Activated CD4-positive, CD25-positive, alpha-beta regulatory T cell (primary cell): ENCODE measurements around the gene OR4E1.
"Not testable (repeated sequence)": the region's sequence is repeated elsewhere in the genome, so short reads cannot be mapped to it uniquely, and the experiment has no call there.

Experiments
- DNase-seq, 4 experiments: peaks; one replicate each; lab custom pipeline; 2025; lab: John Stamatoyannopoulos, UW

Gene OR4E1, protein sequence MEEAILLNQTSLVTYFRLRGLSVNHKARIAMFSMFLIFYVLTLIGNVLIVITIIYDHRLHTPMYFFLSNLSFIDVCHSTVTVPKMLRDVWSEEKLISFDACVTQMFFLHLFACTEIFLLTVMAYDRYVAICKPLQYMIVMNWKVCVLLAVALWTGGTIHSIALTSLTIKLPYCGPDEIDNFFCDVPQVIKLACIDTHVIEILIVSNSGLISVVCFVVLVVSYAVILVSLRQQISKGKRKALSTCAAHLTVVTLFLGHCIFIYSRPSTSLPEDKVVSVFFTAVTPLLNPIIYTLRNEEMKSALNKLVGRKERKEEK

DNA sequence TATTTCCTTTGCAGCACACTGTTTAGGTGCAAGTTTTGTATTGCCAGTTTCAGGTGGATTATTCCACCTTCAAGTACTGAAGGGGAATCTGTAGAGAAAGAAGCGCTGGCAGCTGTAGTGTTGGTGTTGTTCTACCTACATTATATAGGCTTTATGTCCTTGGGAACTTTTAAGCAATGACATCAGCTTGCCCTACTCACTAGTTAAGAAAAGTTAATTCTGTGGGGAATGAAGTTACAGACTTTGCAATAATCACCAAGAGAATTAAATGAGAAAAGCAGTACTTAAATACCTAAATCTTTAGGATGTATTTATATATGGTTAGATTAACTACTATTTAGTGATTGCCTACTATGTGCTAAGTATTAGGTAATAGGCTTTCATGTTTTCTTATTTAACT is at the start of gene OR4E1:
Gene OR4E1, minus strand, starts transcription at position 101 of the 400 bp plus-strand sequence. CDS start 2,883 bp downstream, outside the sequence.
- DNase-seq = no peak

DNA sequence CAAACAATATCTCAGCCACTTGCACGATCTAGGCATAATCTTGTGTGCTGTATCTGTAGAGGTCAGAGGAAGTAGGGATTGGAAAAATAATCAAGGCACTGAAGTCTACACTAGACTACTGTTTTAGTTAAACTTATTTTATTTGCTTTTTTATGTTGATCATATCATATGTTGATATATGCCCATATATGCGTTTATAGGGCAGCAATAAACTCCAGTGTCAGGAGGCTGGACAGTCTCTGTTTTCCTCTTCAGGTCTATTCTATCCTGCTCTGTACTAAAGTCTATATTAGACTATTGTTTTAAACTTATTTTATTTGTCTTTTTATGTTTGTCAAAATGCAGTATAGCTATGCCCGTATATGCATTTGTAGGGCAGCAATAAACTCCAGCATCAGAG is 47.9 kb upstream of the OR4E1 start:
- no peak for DNase-seq

DNA sequence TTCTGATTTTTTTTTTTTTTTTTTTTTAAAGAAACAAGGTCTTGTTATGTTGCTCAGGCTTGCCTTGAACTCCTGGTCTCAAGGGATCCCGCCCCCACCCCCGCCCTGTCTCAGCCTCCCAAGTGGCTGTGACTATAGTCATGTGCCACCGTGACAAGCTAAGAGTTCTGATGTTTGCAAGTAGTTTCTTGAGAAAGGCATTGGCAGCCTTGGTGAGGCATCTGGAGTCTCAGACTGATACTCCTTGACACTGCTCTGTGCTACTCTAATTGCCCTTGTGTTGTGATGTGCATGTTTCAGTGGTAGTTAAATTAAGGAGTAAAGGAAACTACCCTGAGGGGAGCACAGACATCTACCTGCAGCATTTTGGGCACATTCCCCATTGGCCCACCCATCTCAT is 46.2 kb upstream of the OR4E1 start:
- DNase-seq = no peak

DNA sequence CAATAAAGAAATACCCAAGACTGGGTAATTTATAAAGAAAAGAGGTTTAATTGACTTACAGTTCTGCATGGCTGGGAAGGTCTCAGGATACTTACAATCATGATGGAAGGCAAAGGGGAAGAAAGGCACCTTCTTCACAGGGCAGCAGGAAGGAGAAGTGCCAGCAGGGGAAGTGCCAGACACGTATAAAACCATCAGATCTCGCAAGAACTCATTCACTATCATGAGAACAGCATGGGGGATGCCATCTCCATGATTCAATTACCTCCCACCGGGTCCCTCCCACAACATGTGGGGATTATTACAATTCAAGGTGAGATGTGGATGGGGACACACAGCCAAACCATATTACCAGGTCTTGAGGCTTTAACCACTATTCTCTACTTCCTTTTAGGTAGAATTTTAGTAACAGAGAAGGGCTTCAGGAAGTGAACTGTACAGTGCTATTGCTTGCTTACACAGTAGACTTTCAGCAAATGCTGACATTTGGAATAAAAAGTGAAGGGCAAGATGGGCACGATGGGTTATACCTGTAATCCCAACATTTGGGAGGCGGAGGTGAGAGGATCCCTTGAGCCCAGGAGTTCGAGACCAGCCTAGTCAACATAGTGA is 40.8 kb upstream of the OR4E1 start:
- DNase-seq = no peak

DNA sequence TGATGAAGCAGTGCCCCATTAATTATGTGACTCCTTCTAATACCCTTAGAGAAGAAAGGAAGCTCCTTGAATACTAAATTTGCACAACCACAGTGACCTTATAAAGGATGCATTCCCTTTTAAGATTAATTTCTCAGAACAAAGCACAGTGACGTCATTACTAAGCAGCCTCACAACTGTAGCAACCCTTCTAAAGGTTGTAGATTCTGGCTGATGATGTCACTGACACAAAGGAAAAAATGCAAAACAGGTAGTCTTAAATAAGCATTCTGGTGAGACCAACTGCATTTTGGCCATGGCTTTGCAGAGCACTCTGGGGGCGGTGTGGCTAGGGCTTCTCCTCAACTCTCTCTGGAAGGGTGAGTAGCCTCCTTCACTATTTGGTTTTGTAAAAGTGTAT is 38.4 kb upstream of the OR4E1 start:
- DNase-seq = no peak

DNA sequence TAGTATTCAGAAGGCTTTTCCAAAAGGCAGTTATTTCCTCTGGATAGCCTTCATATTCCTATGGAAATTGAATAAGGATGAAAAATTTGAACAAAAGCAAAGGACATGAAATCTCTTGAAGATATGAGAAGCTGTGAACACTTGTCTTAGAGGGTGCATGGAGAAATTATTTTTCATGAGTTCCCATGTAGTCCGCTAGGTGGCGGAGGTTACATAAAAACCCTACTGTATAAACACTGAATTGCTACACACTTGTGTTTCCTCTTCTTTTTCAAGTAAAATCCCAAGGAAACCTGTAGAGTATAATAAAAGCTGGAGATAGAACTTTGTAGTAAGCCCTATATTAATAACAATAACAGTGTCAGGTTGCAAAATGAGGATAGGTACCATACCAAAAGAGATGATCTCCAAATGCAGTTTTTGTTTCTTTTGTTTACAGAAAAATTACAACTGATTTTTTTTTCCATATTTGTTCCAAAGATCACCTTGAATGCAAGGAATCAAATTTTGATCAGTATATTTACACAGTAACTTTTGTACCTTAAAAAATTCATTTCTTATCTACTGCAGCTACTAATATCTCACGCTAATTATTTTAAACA is 37.8 kb upstream of the OR4E1 start:
- no peak for DNase-seq

DNA sequence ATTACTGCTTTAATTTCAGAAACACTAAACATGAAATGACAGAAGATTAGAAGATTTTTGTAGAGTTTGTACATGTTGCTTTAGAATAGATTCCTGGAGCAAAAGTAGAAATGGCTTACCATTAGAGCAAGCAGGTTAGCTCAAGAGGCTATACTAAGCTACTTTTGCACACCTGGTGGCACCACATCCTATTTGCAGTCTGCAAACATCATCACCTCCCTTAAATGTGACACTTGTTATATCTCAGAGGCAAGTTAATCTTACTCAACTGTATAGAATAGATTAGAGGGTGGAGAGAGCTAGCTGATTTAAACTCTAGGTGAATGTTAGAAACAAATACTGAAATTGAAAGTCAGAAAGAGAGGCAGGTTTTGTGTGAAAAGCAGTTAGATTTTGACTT is 30.7 kb upstream of the OR4E1 start:
- no peak for DNase-seq

DNA sequence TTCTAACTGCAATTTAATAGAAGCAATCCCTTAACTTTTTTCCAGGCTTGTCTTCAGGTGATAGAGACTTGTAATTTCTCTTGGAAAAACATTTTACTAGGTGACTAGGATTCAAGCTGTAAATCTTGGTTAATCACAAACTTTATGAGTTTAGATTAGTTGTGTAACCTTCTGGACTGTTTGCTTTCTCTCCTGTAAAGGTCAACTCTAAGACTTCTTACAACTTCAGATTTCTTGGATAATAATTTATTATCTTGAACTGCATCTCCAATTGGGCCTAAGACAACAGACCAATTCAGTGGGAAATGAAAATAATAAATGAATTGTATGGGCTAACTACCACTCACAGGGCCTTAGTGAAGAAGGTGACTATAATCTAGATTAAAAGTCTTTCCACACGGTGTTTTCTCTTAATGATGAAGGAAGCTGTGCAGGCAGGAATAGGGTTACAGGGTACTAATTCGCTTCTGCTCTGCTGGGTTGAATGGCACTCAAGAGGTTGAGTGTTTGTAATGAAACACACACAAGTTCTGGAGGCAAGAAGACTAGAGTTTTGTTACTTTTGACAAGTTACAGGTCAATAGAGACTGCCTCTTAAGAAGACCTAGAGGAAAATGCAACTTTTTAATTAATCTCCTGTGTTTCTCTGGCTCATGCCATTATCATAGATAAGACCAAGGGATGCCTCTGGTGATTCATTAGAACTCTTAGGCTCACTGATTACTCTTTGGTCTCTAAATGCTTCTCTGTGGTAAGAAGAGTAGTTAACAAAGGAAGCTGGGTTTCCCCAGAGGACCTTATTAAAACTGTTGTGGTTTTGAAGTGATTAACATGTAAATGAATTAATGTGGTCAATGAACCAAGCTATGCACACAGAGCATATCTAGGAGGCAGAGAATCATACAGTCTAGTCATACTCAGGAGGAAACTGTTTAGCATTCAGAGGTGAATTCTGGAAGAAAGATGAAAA is 30.0 kb upstream of the OR4E1 start:
- no peak for DNase-seq

DNA sequence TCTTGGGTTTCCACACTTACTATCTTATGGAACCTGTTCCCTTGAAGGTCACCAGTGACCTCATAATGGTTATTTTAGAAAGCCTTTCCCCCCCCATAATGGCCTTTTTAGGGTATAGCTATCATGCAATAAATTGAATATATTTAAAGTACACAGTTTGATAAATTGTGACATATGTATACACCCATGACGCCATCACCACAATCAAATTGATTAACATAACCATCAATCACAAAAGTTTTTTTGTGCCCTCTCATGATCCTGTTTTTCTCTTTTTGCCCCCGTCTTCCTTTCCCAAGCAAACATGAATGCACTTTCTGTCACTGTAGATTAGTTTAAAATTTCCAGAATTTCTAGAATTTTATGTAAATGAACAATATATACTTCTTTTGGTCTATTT is 28.7 kb upstream of the OR4E1 start:
- no peak for DNase-seq

DNA sequence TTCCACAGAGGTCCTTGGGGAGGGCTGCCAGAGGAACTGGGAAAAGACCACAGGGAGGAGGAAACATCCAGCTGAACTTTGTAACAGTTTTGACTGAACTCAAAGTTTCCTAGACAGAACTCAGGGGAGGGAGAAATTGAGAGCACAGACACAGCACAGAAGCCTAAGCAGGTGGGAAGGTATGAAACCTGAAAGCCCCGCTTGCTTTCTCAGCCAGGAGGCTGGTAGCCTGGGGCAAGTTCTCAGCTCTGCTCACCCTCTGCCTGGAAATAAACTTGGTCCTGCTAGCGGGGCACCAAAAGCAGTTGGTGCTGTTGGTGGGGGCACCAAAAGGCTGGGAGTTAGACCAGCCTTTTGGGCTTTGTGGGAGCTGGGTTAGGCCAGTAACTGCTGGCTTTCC is 25.9 kb upstream of the OR4E1 start:
- DNase-seq = no peak

DNA sequence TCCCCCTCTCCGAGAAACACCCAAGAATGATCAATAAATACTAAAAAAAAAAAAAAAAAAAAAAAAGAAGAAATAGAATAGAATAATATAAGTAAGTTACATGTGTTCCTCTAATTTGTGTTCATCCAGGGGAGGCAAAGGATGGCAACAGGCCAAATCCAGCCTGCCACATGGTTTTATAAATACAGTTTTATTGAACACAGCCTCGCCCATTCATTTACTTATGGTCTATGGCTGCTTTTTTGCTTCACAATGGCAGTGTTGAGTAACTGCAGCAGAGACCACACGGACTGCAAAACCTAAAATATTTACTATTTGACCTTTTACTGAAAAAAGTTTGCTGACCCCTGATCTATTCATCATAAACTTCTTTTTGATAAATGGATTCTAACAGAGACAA is 24.9 kb upstream of the OR4E1 start:
- DNase-seq = not testable (repeated sequence)

DNA sequence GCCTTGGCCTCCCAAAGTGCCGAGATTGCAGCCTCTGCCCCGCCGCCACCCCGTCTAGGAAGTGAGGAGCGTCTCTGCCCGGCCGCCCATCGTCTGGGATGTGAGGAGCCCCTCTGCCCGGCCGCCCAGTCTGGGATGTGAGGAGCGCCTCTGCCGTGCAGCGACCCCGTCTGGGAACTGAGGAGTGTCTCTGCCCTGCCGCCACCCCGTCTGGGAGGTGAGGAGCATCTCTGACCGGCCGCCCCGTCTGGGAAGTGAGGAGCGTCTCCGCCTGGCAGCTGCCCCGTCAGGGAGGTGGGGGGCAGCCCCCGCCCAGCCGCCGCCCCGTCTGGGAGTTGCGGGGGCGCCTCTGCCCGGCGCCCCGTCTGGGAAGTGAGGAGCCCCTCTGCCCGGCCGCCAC is 24.0 kb upstream of the OR4E1 start:
- DNase-seq = not testable (repeated sequence)

DNA sequence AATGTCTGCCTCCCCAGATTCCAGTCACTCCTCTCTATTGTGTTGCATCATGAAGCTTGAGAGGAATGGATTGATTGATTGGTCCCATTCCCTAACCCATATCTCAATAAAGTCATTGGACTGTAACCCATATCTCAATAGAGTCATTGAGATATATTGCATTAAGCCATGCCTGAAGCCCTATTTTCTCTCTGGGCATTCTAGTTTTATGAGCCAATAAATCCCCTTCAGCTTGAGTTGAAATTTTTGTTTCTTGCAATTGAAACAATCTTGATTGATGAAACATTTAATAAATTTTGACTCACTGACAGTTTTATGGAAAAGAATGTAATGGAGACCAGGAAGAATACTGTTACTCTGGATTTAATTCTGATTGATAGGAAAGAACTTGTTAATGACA is 20.8 kb upstream of the OR4E1 start:
- DNase-seq = no peak

DNA sequence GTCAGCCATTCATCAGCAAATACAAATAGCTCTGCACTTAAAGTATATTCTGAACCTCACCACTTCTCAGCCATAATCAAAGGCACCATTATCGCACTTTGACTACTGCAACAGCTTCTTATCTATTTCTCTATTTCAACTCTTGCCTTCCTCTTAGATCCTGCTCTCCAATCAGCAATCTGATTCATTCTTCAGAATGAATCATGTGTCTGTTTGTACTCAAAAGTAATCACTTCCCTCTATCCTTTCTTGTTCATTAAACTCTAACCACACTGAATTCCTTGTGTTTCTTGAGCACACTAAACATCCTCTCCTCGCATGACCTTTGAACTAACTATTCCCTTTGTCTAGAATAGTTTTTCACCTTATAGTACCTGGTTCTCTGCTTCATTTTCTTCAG is 12.8 kb upstream of the OR4E1 start:
- DNase-seq = no peak

DNA sequence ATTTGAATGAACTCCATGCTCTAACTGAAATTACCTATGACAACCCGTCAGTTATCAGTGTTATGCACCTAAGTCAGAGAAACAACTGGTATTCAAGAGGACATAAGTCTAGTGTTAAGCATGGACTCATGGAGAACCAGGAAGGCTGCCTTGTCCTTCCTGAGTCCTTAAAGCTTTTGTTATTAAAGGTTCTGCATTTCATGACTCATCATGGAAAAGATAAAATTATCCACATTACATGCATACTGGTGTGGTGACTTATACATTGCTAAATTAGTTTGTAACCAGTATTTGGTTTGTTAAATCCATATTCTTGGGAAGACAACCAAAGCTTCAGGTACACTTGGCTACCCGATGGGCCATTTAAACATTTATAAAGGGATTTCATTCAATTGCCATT is 6.5 kb upstream of the OR4E1 start:
- no peak for DNase-seq

DNA sequence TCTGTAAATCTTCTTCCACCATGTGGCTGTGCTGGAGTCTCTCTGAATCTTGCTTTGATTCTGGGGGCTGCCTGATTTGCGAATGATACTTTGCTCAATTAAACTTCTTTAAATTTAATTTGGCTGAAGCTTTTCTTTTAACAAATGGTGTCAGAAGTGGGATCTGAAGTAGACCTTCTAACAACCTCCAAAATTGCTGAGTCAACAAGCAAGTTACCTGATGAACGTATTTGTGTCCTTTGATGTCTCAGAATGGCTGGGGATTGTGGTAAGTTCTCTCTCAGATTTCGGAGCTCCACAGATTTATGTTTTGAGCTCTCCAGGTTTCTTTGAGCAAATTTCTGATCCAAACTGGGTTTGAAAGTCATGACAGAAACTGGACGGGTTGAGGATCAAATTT is 1.9 kb upstream of the OR4E1 start:
- no peak for DNase-seq

DNA sequence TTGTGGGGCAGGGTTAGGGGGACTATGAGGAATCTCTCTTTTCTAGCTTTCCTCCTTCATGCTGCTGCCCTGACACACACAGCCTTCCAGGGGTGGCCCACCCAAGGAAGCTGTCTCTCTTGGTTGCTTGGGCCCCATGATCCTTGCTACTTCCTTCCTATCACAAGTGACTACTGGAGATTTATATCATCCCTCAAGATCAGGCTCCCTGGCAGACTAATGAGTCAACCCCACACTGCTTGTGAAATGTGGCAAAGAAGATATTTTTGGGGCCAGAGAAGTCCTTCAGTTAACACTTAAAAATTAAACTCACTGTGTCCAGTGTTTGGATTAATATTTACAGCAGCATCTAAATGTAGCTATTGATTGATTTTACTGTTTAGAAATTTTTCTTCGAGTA is 1.5 kb downstream of the OR4E1 start:
- no peak for DNase-seq

DNA sequence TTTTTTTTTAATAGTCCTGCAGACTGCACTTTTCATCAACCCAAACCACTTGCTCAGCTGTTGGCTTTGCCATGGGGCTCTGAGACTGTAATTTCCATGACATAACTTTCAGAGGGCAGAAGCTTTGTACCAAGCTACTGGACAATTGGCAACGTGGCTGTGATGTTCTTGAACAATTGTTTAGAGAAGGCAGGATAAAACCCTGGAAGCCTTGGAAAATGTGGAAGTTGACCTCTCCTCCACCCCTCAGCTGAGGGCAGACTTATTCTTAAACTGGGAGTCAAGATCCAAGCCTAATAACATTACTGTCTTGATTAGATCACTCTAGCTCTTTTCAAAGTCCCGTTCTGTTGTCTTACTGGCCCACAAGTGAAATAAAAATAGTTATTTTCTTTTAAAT is 2.2 kb downstream of the OR4E1 start:
- no peak for DNase-seq

DNA sequence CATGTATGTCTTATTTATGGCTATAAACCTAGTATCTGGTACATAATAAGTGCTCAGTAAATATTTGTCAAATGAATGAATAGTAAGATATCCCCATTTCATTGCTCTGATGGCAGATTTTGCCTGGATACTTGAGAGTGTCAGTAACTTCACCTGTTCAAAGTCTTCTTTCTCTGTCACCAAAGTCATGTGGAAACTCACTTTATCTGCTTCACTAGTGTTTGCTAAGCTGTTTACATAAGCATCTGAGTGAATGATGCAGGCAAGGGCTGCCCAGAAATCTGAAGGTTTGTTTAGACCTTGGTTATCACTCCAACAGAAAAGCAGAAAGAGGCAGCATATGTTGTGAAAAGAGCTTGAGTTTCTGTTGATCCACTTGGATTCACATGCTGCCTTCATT is 4.3 kb downstream of the OR4E1 start:
- no peak for DNase-seq

DNA sequence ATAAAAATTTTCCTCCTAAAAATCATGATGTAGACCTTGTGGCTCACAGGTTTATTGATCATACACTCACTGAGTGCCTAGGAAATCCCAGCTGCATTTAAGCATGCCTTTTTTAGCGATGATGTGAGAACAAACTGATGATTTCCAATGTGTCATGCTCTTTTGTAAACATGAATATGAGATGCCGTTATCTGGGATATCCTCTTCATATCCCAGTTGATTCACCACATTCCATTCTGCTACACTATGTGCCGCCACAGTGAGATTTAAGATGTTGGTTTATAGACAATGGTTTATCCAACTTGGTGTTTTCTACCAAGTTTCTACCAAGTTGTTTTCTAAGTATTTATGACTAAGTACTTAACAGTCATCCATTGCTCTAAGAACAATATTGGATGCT is 5.2 kb downstream of the OR4E1 start:
- no peak for DNase-seq

DNA sequence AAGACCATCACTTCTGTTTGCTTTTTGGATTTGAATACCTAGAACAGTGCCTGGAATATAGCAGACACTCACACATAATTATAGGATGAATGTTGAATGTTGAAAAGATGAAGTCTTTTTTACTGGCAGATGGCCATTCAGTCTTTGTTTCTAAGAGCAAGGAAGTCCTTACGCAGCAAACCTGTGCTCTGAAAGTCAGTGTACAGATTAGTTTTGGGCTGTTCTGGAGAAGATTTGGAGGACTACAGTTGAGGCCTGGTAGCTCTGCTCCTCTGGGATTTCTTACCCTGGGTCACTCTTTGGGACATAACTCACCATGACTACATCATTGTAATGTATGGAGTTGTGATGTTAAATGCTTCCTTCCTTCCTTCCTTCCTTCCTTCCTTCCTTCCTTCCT is 16.6 kb downstream of the OR4E1 start:
- DNase-seq = no peak

DNA sequence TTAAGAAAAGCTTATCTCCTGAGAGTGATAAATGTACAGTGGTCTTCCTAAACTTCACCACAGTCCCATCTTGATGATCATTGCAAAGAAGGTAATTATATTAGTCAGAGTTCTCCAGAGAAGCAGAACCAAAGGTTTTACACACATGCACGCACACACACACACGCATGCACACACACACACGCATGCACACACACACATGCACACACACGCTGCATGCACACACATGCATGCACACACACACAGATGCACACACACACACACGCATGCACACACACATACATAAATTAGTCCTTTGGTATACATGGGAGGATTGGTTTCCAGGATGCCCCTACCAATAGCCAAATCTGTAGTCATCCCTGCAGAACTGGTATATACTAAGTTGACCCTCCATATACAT is 19.4 kb downstream of the OR4E1 start:
- no peak for DNase-seq
